NOMO-1 (cell line): ENCODE results near the gene PLEKHA7.
"Not testable (repeated sequence)": the region's sequence is repeated elsewhere in the genome, so short reads cannot be mapped to it uniquely, and the experiment has no call there.

Experiments
- DNase-seq, 2 experiments: peaks; one replicate each; lab custom pipeline; 2025; ENCODE audit not compliant: unreplicated experiment in 2 of 2; lab: John Stamatoyannopoulos, UW

Gene PLEKHA7

DNA sequence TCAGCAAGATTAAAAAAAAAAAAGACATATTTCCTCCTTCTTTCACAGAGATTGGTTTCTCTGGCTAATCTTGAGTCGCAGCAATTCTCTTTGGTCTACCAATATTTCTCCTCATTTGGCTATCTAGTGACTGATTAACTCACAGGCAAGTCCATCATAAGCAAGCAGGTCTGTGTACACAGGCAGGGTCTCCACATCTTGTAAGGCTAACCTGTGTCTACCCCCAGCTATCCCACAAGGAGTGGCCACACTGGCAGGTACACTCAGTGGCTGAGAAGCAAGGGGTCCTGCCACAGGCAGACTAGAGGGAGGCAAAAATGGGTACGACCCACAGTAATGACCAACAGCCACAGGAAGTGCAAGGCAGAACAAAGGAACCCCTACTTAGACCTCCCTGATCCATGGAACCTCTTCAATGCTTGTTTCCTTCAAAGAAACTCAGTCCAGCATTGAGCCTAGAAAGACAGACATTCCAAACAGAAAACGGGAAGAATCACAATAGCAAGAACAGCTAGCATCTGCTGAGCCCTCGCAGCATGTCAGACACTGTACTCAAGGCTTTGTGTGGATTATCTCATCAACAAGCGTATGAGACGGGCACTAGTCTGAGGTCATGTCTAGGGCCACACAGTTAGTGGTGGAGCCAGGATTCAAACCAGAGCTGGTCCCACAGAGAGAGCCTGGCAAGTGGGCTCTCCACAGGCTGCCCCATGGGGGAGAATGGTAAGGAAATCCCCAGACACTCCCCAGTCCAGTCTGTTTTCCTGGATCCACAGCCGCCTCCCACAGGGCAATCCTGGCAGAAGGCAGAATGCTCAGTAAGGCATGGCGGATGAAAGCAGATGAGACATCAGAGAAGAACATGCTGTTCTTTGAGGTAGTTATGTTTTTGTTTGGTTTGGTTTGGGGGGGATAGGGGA lies 34.3 kb downstream of the PLEKHA7 start:
- DNase-seq = no peak

GRCh38 chr11:16977994-16978315 lies 36.3 kb downstream of the PLEKHA7 start:
- no peak for DNase-seq

DNA sequence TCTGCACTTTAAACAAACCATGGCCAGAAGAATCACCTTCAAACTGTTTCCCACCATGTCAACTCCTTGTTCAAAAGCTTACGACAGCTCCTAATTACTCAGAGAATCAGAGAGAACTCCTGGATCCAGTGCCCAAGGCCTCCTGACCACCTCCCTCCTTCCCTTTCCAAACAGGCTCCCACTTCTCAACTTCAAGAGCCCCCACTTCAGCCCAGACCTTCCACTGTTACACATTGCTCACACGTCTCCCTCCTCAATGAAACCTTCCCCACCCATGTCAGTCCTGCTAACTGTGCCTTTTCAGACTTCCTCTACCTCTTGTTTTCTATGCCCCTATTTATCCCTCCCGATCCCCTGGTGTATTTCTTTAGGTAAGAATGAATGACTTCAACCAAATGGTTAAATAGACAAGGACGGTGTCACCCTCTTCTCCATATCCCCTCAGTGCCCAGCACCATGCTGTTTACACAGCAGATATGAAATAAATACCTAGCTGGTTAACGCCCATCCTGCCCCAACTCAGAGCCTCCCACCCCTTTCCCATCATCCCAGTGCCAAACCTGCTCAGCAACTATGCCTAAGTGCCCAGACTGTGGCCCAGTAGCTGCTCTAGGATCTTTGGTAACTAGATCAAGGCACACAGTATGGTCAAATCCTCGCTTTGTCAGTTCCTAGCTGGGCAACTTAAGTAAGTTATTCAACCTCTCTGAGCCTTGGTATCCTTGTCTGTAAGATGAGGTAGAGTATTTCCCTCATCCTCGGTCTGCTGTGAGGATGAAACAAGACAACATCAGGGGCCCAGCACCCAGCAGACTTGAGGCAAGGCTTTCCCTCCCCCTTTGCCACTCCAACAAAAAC lies 36.8 kb downstream of the PLEKHA7 start:
- DNase-seq = no peak

DNA sequence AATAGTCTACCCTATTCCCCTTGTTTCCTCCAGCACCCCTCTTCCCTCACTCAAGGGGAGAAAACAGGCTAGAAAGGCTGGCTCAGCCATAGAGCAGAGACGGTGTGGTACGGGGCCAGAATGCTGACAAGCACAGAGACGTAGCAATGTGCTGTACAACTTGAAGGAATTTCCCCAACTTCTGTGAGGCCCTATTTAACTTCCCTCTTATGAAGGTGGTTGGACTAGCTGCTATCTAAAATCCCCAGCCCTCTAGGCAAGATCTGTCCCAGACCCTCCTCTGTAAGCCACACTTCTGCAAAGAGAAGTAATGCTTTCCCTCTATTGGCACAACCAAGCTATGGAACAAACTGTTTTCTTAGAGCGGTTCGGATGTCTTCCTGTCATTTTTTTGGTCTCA lies 37.8 kb downstream of the PLEKHA7 start:
- no peak for DNase-seq

- DNase-seq = no peak
Measured at GRCh38 chr11:16975906-16976305, 38.3 kb downstream of the PLEKHA7 start.

GRCh38 chr11:16973338-16973964 lies 40.8 kb downstream of the PLEKHA7 start:
- no peak for DNase-seq

- no peak for DNase-seq
Measured at GRCh38 chr11:16969010-16969999, 44.9 kb downstream of the PLEKHA7 start.

- DNase-seq = no peak
Measured at GRCh38 chr11:16968196-16968595, 46.0 kb downstream of the PLEKHA7 start.

DNA sequence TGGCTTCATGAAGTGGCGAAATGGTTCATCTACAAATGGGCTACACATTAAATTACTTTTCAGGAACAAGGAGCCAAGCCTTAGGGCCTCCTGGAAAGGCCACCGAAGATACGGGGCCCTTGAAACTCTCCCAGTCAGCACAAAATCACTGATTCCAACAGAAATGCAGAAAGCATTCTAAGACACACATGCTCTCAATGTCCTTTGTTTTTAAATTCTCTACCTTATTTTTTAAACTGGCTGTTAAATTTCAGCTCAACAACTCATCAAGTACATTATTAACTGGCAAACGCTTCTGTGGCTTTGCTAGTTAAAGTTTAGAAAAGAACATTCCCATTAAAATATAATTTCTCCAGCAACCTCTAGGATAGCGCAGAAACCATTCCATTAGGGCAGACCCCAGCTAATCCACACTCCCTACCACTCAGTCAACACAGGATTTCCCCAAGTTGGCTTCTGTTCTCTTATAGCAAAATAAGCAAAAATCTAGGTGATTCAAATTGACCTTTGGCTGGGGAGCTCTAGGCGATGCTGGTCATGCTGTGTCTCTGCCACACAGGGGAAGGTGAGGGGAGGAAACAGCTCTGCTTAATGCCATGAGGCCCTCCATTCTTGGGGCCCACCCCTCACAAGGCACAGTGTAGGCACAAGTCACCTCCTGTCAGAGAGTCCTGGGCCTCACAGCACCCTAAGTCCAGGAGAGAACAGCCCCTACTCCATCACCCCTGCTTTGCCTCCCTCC lies 47.1 kb downstream of the PLEKHA7 start:
- no peak for DNase-seq

- no peak for DNase-seq
Measured at GRCh38 chr11:16964501-16964900, 49.7 kb downstream of the PLEKHA7 start.

- DNase-seq = no peak
Measured at GRCh38 chr11:16963316-16963876, 50.8 kb downstream of the PLEKHA7 start.

GRCh38 chr11:16962589-16962988 lies 51.6 kb downstream of the PLEKHA7 start:
- DNase-seq = not testable (repeated sequence)

DNA sequence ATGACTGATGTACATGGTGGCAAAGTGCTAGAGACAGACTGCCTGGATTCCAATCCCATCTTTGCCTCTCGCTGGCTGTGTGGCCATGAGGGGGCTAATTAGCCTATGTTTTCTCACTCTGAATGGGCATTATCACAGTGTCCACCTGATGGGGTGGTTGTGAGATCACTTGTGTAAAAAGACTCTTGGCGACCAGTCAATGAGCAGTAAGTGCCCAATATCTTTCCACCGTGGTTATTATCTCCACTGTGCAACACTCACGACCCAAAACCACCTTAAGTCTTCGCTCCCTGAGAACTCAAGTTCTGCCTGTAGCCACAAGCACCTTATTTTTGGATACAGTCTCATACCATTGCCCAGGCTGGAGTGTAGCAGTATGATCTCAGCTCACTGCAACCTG lies 52.1 kb downstream of the PLEKHA7 start:
- no peak for DNase-seq

DNA sequence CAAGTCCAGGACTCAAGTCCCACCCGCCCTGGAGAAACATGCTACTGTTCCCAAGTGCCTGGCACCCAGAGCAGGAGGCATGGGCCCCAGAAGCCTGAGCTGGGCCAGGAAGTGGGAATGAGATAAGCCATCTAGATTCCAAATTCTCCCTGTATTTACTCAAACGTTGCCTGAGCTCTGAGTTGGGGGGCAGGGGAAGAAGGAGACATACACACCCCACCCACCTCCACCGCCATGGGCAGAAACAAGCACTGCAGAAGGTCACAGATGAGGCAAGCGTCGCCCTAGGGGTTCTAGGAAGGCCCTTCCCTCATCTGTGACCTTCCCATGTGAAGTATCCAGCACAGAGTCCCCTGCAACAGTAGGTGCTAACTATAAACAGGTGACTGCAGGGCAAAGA lies 54.0 kb downstream of the PLEKHA7 start:
- DNase-seq = no peak

GRCh38 chr11:16959602-16960001 lies 54.6 kb downstream of the PLEKHA7 start:
- DNase-seq = no peak

GRCh38 chr11:16958833-16959232 lies 55.4 kb downstream of the PLEKHA7 start:
- no peak for DNase-seq

DNA sequence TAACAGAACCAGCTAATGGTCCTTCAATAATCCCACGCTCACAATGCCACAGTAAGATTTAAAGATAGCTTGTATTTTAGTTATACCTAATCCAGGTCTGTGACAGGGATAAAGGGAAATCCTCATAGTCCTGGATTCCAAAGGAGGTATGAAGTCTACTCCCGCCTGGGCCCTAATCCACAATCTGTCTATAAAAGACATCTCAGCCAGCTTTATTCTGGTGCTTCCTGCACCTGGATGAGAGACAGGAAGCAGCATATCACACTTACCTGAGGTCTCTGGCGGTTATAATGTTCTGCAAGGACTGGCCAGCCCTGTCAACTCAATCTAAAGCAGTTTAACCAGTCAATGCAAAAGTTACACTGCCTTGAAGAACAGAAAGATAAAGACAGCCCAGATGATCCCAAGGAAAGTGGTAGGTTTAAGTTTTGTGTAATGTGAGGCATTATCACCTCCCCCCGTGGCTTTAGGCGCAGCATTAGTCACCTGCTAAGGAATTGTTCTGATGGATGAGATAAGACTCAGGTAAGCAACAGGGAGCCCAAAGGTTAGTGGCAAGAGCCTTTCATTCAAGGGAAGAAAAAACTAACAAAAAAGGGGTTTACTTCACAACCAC lies 57.6 kb downstream of the PLEKHA7 start:
- no peak for DNase-seq

DNA sequence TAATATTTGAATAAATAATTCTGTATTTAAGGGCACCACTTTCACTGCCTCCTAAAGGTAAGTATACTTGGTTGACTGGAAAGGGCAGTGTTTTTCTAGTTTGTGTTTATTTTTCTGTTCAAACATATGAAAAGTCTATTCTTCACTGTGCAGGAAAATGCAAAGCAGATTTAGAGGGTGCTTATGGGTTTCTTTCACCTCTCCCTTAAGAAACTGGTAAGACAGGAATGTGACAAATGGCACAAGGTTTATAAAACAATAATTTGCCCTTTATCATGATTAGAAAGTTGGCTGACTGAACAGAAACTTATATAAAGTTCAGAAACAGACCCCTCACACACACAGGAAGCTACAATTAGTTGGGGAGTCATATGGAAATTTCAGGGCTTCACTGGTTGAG lies 60.6 kb downstream of the PLEKHA7 start:
- no peak for DNase-seq
